HepG2 (cell line): Measurements from ENCODE around the gene SLC25A36. TPM values are rescaled to one million over a fixed set of nuclear protein-coding genes. Genes with fewer than 3 reads are reported as not detected.
A peak's percentile ranks its signal among the peaks of the same experiment; 100 is the strongest.

Experiments used
- BCL6 ChIP-seq: IDR thresholded peaks from 2 replicates; pipeline ENCODE4 v1.6.1; 2016; ENCODE audit warnings: missing genetic modification reagents, missing compliant biosample characterization
- ELF3 ChIP-seq: IDR thresholded peaks from 2 replicates; pipeline ENCODE4 v1.6.1; 2016; ENCODE audit warnings: missing genetic modification reagents, missing compliant biosample characterization
- FOXP1 ChIP-seq, 2 experiments: fragments of 450-650 bp in 1 of 2; IDR thresholded peaks; 2 replicates each; pipeline ENCODE4 v1.6.1; 2017 to 2018; ENCODE audit warnings: antibody characterized with exemption in 1 of 2
- HDAC1 ChIP-seq: sonication (generic); formaldehyde crosslinking; IDR thresholded peaks from 2 replicates; pipeline ENCODE4 v1.5.1; 2020; ENCODE audit warnings: mild to moderate bottlenecking, missing genetic modification reagents
- HMG20A ChIP-seq: IDR thresholded peaks from 2 replicates; pipeline ENCODE4 v1.6.1; 2016; ENCODE audit warnings: borderline replicate concordance
- MAFK ChIP-seq, 2 experiments: IDR thresholded peaks in 1 of 2; conservative IDR thresholded peaks in 1 of 2; 2 replicates each; pipeline ENCODE4 v1.6.1; 2011; ENCODE audit warnings: improper control_type of control experiment in 2 of 2, low read length in 2 of 2
- MED1 ChIP-seq: sonication (generic); formaldehyde crosslinking; IDR thresholded peaks from 2 replicates; pipeline ENCODE4 v1.4.0; 2020; ENCODE audit warnings: missing genetic modification reagents
- NFE2L2 ChIP-seq: fragments of 150-350 bp; IDR thresholded peaks from 2 replicates; pipeline ENCODE4 v1.6.1; 2014; ENCODE audit warnings: low read length
- NR2F1 ChIP-seq, 2 experiments: fragments of 450-650 bp in 1 of 2; formaldehyde crosslinking in 1 of 2; IDR thresholded peaks; 2 replicates each; pipeline versions ENCODE4 v1.5.0 to v1.6.1; 2016 to 2020; ENCODE audit warnings: mild to moderate bottlenecking in 1 of 2, missing compliant biosample characterization in 1 of 2, missing genetic modification reagents in 1 of 2, moderate library complexity in 1 of 2
- PHB2 ChIP-seq: fragments of 450-650 bp; IDR thresholded peaks from 2 replicates; pipeline ENCODE4 v1.6.1; 2018; ENCODE audit not compliant: partially characterized antibody
- SIX1 ChIP-seq: sonication (generic); formaldehyde crosslinking; IDR thresholded peaks from 2 replicates; pipeline ENCODE4 v1.4.0; 2020; ENCODE audit warnings: missing genetic modification reagents, borderline replicate concordance
- SMYD3 ChIP-seq: sonication (generic); formaldehyde crosslinking; IDR thresholded peaks from 2 replicates; pipeline ENCODE4 v1.8.1; 2023; ENCODE audit warnings: mild to moderate bottlenecking, missing genetic modification reagents
- TBX3 ChIP-seq: fragments of 450-650 bp; IDR thresholded peaks from 2 replicates; pipeline ENCODE4 v1.6.1; 2017; ENCODE audit warnings: antibody characterized with exemption, mild to moderate bottlenecking, inconsistent platforms, borderline replicate concordance
- THAP11 ChIP-seq: IDR thresholded peaks from 2 replicates; pipeline ENCODE4 v1.6.1; 2016; ENCODE audit warnings: missing biosample characterization, missing genetic modification reagents
- ZNF746 ChIP-seq: sonication (generic); formaldehyde crosslinking; IDR thresholded peaks from 2 replicates; pipeline ENCODE4 v1.8.0; 2022; ENCODE audit warnings: mild to moderate bottlenecking, missing genetic modification reagents
- ZNF747 ChIP-seq: sonication (generic); formaldehyde crosslinking; IDR thresholded peaks from 2 replicates; pipeline ENCODE4 v1.8.1; 2023; ENCODE audit warnings: missing genetic modification reagents, mild to moderate bottlenecking, borderline replicate concordance
- polyA plus RNA-seq, 8 experiments: library from polyadenylated mRNA; depleted of rRNA in 3 of 8; stranded (reverse) in 7 of 8; unstranded in 1 of 8; fragments of >200 nt; fragmentation: Illumina TruSeq in 4 of 8; extraction: Trizol in 4 of 8; gene quantifications; 2 replicates each; pipeline versions ENCODE4 v1.2.1 to v1.2.3, GENCODE V29; 2011 to 2016; ENCODE audit warnings: low read depth in 4 of 8, missing spikeins in 1 of 8, mixed read lengths in 1 of 8; ENCODE audit not compliant: insufficient read depth in 1 of 8
- total RNA-seq, 5 experiments: library from RNA; depleted of rRNA; stranded (reverse); fragments of >200 nt; fragmentation: Illumina TruSeq; extraction: Trizol; gene quantifications; 2 replicates each; pipeline ENCODE4 v1.2.3, GENCODE V29; 2016; ENCODE audit warnings: low read depth in 1 of 5
- TF ChIP-seq, protein P1 (sequence below): sonication (generic); formaldehyde crosslinking; conservative IDR thresholded peaks from 2 replicates; pipeline ENCODE4 v1.4.0; 2020; ENCODE audit warnings: missing genetic modification reagents
- TF ChIP-seq, protein P2 (sequence below), 2 experiments: fragments of 450-650 bp in 1 of 2; sonication (generic) in 1 of 2; formaldehyde crosslinking; IDR thresholded peaks; 2 replicates each; pipeline versions ENCODE4 v1.5.0 to v1.8.0; 2020 to 2022; ENCODE audit warnings: mild to moderate bottlenecking in 1 of 2, missing genetic modification reagents in 1 of 2
- TF ChIP-seq, protein P3 (sequence below): sonication (generic); formaldehyde crosslinking; IDR thresholded peaks from 2 replicates; pipeline ENCODE4 v1.4.0; 2020; ENCODE audit warnings: mild to moderate bottlenecking, missing genetic modification reagents, borderline replicate concordance
- TF ChIP-seq, protein P4 (sequence below): sonication (generic); formaldehyde crosslinking; IDR thresholded peaks from 2 replicates; pipeline ENCODE4 v1.4.0; 2020; ENCODE audit warnings: missing genetic modification reagents

SLC25A36 gene
- total and polyA plus RNA-seq, 2 of the 13 experiments (the other 11 are each of a cell fraction or from before 2014, with no cell fraction given), result 30.6 to 85.6 TPM

DNA sequence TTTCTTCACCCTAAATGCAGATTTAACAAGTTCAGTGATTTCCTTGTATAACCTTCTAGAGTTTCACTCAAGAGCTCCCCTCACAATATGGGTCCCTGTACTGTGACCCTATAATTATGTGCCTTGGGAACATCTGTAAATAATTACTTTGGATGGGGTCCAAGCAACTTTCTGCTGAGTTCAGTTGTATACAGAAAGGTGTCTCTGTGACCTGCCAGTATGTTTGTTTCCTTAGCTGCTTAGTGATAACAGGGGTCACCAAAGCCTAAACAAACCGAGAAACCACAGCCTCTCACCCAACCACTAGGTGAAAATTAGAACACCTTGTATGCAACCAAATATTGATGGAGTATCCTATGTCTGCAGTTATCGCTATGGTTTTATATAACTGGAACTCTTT, 29.8 kb upstream of the SLC25A36 start (continued):
- TF ChIP-seq HDAC1 (CRISPR knock-in tag), result 0 out of 2 replicates have a peak, but pooled peaks have one; percentile 48
- no peak for TF ChIP-seq PHB2
- peak; percentile 88 for TF ChIP-seq TBX3
- peak; percentile 45 for TF ChIP-seq MED1 (CRISPR knock-in tag)
- TF ChIP-seq, protein P1, sequence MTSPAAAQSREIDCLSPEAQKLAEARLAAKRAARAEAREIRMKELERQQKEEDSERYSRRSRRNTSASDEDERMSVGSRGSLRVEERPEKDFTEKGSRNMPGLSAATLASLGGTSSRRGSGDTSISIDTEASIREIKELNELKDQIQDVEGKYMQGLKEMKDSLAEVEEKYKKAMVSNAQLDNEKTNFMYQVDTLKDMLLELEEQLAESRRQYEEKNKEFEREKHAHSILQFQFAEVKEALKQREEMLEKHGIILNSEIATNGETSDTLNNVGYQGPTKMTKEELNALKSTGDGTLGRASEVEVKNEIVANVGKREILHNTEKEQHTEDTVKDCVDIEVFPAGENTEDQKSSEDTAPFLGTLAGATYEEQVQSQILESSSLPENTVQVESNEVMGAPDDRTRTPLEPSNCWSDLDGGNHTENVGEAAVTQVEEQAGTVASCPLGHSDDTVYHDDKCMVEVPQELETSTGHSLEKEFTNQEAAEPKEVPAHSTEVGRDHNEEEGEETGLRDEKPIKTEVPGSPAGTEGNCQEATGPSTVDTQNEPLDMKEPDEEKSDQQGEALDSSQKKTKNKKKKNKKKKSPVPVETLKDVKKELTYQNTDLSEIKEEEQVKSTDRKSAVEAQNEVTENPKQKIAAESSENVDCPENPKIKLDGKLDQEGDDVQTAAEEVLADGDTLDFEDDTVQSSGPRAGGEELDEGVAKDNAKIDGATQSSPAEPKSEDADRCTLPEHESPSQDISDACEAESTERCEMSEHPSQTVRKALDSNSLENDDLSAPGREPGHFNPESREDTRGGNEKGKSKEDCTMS (CRISPR knock-in tag), result no peak
- TF ChIP-seq FOXP1 (IDR thresholded peaks at IDR 0.05), result peak; percentile 74
- TF ChIP-seq FOXP1 (CRISPR knock-in tag; IDR thresholded peaks at IDR 0.05), result peak; percentile 92
- TF ChIP-seq, protein P2, sequence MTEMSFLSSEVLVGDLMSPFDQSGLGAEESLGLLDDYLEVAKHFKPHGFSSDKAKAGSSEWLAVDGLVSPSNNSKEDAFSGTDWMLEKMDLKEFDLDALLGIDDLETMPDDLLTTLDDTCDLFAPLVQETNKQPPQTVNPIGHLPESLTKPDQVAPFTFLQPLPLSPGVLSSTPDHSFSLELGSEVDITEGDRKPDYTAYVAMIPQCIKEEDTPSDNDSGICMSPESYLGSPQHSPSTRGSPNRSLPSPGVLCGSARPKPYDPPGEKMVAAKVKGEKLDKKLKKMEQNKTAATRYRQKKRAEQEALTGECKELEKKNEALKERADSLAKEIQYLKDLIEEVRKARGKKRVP (CRISPR knock-in tag; IDR thresholded peaks at IDR 0.05), result peak in 1 of 2 experiments; percentile 65; a peak in 1 of 4 replicates
- TF ChIP-seq, protein P3, sequence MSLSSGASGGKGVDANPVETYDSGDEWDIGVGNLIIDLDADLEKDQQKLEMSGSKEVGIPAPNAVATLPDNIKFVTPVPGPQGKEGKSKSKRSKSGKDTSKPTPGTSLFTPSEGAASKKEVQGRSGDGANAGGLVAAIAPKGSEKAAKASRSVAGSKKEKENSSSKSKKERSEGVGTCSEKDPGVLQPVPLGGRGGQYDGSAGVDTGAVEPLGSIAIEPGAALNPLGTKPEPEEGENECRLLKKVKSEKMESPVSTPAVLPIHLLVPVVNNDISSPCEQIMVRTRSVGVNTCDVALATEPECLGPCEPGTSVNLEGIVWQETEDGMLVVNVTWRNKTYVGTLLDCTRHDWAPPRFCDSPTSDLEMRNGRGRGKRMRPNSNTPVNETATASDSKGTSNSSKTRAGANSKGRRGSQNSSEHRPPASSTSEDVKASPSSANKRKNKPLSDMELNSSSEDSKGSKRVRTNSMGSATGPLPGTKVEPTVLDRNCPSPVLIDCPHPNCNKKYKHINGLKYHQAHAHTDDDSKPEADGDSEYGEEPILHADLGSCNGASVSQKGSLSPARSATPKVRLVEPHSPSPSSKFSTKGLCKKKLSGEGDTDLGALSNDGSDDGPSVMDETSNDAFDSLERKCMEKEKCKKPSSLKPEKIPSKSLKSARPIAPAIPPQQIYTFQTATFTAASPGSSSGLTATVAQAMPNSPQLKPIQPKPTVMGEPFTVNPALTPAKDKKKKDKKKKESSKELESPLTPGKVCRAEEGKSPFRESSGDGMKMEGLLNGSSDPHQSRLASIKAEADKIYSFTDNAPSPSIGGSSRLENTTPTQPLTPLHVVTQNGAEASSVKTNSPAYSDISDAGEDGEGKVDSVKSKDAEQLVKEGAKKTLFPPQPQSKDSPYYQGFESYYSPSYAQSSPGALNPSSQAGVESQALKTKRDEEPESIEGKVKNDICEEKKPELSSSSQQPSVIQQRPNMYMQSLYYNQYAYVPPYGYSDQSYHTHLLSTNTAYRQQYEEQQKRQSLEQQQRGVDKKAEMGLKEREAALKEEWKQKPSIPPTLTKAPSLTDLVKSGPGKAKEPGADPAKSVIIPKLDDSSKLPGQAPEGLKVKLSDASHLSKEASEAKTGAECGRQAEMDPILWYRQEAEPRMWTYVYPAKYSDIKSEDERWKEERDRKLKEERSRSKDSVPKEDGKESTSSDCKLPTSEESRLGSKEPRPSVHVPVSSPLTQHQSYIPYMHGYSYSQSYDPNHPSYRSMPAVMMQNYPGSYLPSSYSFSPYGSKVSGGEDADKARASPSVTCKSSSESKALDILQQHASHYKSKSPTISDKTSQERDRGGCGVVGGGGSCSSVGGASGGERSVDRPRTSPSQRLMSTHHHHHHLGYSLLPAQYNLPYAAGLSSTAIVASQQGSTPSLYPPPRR (CRISPR knock-in tag), result peak; percentile 75; the same call in 1 of the 2 replicates
- peak; percentile 89; the same call in 1 of the 2 replicates for TF ChIP-seq SIX1 (CRISPR knock-in tag)
- no peak for TF ChIP-seq ZNF747 (CRISPR knock-in tag)
- peak; percentile 75; the same call in 1 of the 2 replicates for TF ChIP-seq HMG20A (CRISPR knock-in tag)
- peak; percentile 49 for TF ChIP-seq BCL6
- peak; percentile 25 to 59; a peak in 3 of 4 replicates for TF ChIP-seq NR2F1 (CRISPR knock-in tag; IDR thresholded peaks at IDR 0.05)
- peak; percentile 44 to 52 for TF ChIP-seq MAFK (conservative IDR thresholded peaks at IDR 0.05 in 1 of 2, IDR thresholded peaks at IDR 0.05 in 1 of 2; ENCODE audit: low read length in 2 of 2)
- TF ChIP-seq SMYD3 (CRISPR knock-in tag), result 0 out of 2 replicates have a peak, but pooled peaks have one; percentile 44
- TF ChIP-seq ZNF746 (CRISPR knock-in tag), result no peak
- peak; percentile 44; the same call in 1 of the 2 replicates for TF ChIP-seq THAP11 (CRISPR knock-in tag)
- peak; percentile 44 for TF ChIP-seq ELF3 (CRISPR knock-in tag)
- TF ChIP-seq, protein P4, sequence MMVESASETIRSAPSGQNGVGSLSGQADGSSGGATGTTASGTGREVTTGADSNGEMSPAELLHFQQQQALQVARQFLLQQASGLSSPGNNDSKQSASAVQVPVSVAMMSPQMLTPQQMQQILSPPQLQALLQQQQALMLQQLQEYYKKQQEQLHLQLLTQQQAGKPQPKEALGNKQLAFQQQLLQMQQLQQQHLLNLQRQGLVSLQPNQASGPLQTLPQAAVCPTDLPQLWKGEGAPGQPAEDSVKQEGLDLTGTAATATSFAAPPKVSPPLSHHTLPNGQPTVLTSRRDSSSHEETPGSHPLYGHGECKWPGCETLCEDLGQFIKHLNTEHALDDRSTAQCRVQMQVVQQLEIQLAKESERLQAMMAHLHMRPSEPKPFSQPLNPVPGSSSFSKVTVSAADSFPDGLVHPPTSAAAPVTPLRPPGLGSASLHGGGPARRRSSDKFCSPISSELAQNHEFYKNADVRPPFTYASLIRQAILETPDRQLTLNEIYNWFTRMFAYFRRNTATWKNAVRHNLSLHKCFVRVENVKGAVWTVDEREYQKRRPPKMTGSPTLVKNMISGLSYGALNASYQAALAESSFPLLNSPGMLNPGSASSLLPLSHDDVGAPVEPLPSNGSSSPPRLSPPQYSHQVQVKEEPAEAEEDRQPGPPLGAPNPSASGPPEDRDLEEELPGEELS (CRISPR knock-in tag), result peak; percentile 92
- TF ChIP-seq NFE2L2, result no peak
